ENCODE measurements around the gene SCN2B.
A peak's percentile ranks its signal among the peaks of the same experiment; 100 is the strongest.
"Not testable (repeated sequence)": the region's sequence is repeated elsewhere in the genome, so short reads cannot be mapped to it uniquely, and the experiment has no call there.

Gene SCN2B

GRCh38 chr11:118206391-118207031 lies 30.1 kb upstream of the SCN2B start:
- DNase-seq (ENCODE audit: low read depth): no peak

DNA sequence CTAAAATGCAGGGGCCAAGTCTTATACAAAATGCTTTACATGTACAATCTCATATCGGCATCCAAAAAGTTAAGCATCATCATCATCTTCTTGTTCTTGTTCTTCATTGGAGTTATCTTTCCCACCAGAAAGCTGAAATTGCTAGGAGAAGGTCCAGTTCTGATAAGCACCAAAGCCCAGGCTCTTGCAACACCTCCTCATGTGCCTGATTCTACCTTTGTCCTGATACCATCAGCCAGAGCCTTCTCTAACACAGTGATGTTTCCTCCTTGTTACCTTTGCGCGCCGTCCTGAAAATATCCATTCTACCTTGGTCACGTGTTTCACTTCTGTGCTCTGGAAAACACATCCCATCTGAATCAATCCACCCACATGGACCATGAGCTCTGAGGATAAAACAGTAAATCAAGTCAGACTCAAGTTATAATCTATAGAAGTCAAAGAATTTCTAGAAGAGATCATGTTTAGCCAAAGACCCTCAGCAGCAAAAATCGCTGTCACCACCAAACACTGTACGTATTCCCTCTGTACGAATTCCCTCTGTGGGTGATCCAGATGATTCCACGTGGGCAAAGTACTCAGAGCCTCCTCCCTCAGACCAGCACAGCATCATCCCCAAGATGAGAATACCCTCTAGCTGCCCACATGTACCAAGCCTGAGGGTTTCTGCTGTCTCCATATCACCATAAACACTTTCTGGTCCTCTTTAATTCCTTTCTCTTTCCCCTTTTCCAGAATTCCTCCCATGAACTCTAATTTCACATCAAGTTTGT lies 29.4 kb upstream of the SCN2B start:
- DNase-seq (ENCODE audit: low read depth): no peak

DNA sequence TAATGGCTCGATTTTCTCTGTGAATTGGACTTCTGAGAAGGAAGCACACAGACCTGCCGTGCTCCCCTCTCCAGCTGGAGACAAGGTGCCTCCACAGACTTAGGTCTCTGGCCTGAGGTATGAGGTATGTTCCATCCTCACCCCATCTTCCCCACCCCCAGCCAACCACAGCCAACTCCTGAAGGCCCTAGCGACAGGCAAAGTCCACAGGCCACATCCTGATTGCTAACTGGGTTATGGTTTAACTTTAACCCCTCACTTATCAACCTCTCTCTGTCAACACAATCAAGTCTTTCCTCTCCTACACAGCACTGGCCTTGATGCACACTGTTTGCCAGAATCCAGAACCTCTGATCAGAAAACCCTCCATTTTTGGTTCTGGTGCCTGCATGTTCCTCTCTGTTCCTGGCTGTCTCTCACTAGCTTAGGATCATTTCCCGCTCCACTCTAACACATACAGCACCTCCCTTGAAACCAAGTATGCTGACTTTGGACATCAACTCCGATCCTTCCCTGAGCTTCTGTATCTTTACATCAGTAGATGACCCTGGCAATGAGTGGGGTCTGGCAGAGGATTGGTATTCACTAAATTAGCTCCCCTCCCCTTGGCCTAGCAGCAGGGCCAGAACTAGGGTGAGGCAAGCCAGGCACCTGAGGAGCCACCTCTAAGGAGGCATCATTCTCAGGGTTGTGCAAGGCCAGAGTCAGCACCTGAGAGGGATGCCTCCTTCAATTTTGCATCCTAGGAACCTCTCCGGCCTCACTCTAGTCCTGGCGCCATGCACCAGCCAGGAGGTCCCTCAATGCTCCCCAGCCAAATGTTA lies 26.4 kb upstream of the SCN2B start:
- no peak for DNase-seq (ENCODE audit: low read depth)

- no peak for DNase-seq (ENCODE audit: low read depth)
Measured at GRCh38 chr11:118201966-118202365, 25.5 kb upstream of the SCN2B start.

DNA sequence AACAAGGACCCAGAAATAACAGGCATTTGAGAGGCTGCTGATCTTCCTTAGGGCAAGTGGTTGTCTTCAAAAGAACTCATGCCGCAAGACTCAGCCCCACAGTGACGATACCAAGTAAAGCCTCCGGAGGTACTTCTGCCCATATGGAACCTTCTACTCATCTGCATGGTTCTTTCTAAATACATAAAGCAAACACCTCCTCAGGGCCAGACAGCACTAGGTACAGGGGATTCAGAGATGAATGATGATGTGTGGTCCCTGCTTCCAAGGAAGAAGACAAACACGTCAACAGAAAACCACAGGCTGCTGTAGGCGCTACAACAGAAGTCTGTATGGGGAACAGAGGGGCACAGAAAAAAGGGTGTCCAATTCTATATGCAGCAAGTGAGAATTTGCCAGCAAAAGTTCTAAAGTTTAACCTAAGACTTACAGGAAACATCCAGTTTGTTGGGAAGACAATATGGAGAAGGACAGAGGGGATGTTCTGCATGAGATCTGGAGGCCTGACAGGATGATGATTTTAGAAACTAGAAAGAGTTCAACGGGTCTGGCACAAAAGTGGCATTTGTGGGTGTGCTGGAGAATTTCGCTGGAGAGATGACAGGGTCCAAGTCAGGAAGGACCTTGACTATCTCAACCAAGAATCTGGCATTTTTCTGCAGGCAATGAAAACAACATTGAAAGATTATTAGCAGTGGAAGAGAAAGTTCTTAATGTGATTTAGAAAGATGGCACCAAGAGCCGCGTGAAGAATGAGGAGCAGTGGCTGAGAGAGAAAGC lies 24.7 kb upstream of the SCN2B start:
- DNase-seq (ENCODE audit: low read depth): no peak

DNA sequence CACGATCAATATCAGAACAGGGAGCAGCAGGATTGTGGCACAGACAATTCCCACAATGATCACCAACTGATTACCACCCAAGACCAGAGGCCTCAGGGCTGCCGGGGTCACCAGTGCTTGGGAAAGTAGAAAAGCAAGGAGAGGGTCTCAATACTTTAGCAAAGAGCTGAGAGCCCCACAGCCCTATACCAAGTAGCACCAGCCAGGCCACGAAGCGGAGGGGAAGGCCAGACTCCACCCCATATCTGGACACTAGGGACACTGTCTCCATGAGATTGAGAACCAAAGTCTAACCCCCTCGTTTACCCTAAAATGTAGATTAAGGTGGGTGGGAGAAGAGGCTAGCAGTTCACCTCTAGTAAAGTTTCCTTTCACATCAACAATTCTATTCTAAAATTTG lies 24.1 kb upstream of the SCN2B start:
- DNase-seq (ENCODE audit: low read depth): no peak

DNA sequence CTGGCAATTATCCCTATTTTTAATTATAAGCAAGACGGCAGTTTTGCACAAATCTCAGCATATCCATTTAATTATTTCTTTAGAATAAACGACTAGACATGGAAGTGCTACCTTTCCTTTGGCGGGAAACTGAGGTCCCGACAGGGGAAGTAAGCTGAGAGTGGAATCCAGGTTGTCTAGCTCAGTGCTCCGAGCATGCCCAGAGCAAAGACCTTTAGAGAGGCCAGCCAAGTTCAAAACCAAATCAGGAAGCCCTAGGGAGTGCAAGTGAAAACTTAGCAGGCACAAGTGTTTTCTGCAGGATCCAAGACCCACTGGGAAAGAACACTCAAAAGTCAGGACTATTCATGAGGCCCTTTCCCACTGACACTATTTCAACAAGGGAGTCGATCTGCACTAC lies 22.7 kb upstream of the SCN2B start:
- no peak for DNase-seq (ENCODE audit: low read depth)

DNA sequence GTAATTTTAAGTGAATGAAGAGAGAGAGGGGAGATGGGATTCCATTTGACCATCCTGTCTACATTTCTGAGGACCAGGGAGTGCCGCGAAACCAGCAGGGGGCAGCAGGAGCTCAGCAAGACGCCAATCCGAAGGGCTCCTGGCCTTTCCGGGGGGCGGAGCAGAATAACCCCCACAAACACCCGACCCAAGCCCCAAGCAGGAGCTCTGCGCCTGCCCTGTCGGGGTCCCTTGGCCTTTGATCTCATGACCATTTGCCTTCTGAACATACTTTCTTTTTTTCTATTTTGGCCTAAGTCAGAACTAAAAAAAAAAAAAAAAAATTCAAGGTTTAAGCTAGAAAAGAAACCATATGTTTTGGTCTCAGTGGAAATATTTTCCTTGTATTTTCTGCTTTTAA lies 21.9 kb upstream of the SCN2B start:
- DNase-seq (ENCODE audit: low read depth): peak; percentile 22

GRCh38 chr11:118194835-118195627 lies 18.6 kb upstream of the SCN2B start:
- peak; percentile 66 for DNase-seq (ENCODE audit: low read depth)

GRCh38 chr11:118193910-118194566 lies 17.6 kb upstream of the SCN2B start:
- no peak for DNase-seq (ENCODE audit: low read depth)

GRCh38 chr11:118192817-118193216 lies 16.4 kb upstream of the SCN2B start:
- not testable (repeated sequence) for DNase-seq (ENCODE audit: low read depth)

- not testable (repeated sequence) for DNase-seq (ENCODE audit: low read depth)
Measured at GRCh38 chr11:118190942-118191506, 14.6 kb upstream of the SCN2B start.

DNA sequence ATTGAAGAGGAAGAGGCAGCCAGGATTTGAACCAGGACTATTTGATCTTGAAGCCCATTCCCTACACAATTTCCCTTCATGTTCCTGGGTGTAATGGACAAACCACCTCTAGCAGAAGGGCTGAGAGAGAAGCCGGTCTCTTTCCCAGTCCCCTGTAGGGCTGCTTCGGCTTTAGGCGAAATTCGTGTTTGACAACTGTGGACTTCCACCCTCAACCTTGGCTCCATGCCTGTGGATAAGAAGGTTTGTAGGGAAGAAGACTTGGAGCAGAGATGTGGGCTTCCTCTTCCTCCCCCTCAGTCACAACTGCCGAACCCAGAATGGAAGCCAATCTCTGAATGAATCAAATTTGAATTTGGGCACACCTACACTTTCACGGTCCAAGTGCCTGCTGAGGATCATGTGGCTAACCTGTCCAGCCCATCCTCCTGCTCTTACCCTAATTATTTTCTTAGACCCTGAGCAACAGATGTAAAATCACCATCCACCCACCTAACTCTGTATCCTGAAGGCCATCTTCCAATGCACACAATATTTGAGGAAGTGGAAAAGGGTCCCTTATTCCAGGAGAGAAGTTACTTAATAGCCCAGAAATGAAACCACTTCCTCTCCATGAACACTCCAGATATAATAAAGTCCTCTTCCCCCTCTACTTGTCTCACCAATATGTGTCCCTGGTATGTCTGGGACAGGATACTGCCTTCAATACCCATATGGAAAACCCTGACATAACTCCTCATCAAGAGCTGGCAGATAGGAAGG lies 10.1 kb upstream of the SCN2B start:
- DNase-seq (ENCODE audit: low read depth): no peak

- DNase-seq (ENCODE audit: low read depth): no peak
Measured at GRCh38 chr11:118184784-118185579, 8.5 kb upstream of the SCN2B start.

DNA sequence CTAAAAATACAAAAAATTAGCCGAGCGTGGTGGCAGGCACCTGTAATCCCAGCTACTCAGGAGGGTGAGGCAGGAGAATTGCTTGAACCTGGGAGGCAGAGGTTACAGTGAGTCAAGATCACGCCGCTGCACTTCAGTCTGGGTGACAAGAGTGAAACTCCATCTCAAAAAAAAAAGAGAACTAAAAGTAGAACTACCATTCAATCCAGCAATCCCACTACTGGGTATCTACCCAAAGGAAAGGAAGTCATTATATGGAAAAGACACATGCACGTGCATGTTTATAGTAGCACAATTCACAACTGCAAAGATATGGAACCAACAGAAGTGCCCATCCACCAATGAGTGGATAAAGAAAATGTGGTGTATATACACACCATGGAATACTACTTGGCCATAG lies 7.3 kb upstream of the SCN2B start:
- DNase-seq (ENCODE audit: low read depth): not testable (repeated sequence)

- peak; percentile 17 for DNase-seq (ENCODE audit: low read depth)
Measured at GRCh38 chr11:118180300-118180703, 3.9 kb upstream of the SCN2B start.

DNA sequence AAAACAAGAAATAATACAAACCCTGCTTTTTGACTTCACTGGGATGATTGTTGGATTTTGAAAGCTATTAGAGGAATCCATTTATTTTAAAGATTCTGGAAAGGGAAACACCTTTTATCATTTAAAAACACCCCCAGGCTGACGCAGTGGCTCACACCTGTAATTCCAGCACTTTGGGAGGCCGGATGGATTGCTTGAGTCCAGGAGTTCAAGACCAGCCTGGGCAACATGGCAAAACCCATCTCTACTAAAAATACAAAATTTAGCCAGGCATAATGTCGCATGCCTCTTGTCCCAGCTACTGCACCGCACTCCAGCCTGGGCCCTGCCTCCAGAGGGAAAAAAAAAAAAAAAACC lies 317 bp upstream of the SCN2B start:
- no peak for DNase-seq (ENCODE audit: low read depth)

GRCh38 chr11:118175031-118175992 lies 1.1 kb downstream of the SCN2B start:
- DNase-seq (ENCODE audit: low read depth): no peak

Data from stromal cell of bone marrow (primary cell).